K562 (cell line): ENCODE data around the gene PGGHG.

Experiments
- CTCF ChIP-seq, 3 experiments: IDR thresholded peaks in 2 of 3; conservative IDR thresholded peaks in 1 of 3; 2 replicates each; pipeline ENCODE4 v1.5.1; 2011 to 2012; ENCODE audit warnings: low read length in 3 of 3, mild to moderate bottlenecking in 3 of 3, control low read depth in 2 of 3, improper control_type of control experiment in 1 of 3, inconsistent platforms in 1 of 3, low read depth in 1 of 3, mixed read lengths in 1 of 3, moderate library complexity in 1 of 3; ENCODE audit not compliant: insufficient read depth in 2 of 3
- JUN ChIP-seq, 2 experiments: sonication (generic) in 1 of 2; formaldehyde crosslinking in 1 of 2; IDR thresholded peaks; 2 replicates each; pipeline versions ENCODE4 v1.6.1 to v1.8.0; 2012 to 2022; ENCODE audit warnings: borderline replicate concordance in 2 of 2, mild to moderate bottlenecking in 2 of 2, improper control_type of control experiment in 1 of 2, low read depth in 1 of 2, low read length in 1 of 2, missing genetic modification reagents in 1 of 2
- JUND ChIP-seq, 2 experiments: IDR thresholded peaks; 2 replicates in 1 of 2; 3 replicates in 1 of 2; pipeline ENCODE4 v1.6.1; 2011; ENCODE audit warnings: borderline replicate concordance in 2 of 2, low read depth in 2 of 2, low read length in 2 of 2, improper control_type of control experiment in 1 of 2, missing biosample characterization in 1 of 2, missing genetic modification characterization in 1 of 2, missing genetic modification reagents in 1 of 2
- ZFPM2 ChIP-seq: fragments of 250-450 bp; sonication (Bioruptor Pico); IDR thresholded peaks from 2 replicates; pipeline ENCODE4 v1.5.1; 2022; ENCODE audit warnings: mild to moderate bottlenecking

- TF ChIP-seq ZFPM2 (CRISPR knock-in tag) (no peak), CTCF (IDR thresholded peaks at IDR 0.05 in 2 of 3, conservative IDR thresholded peaks at IDR 0.05 in 1 of 3; ENCODE audit: insufficient read depth in 2 of 3, low read depth in 1 of 3, low read length in 3 of 3) (peak; percentile 66 to 78 (median 78)), JUN (IDR thresholded peaks at IDR 0.05; ENCODE audit: borderline replicate concordance, low read depth, low read length) (no peak), JUN (CRISPR knock-in tag; IDR thresholded peaks at IDR 0.05; ENCODE audit: borderline replicate concordance) (no peak), JUND (IDR thresholded peaks at IDR 0.05; ENCODE audit: borderline replicate concordance, low read depth, low read length) (no peak), JUND (tag; IDR thresholded peaks at IDR 0.05; ENCODE audit: borderline replicate concordance, low read depth, low read length) (no peak)
Observed at GRCh38 chr11:304915-305843, 16.3 kb downstream of the PGGHG start.
